GM23338 (cell line): ENCODE measurements around the gene MICA. TPM values are rescaled to one million over a fixed set of nuclear protein-coding genes. Genes with fewer than 3 reads are reported as not detected.

ENCODE experiments used
- ATAC-seq: fragments of 200-7000 bp; cut with Tn5 transposase; 3 replicates; pipeline ENCODE4 v1.9.1; 2020
- DNase-seq: peaks from one replicate; pipeline ENCODE4 v3.0.0-alpha.2; 2015; ENCODE audit warnings: low spot score
- H2AFZ ChIP-seq: fragments of 200-600 bp; sonication (generic); 2 replicates; pipeline ENCODE4 v1.8.0; 2016; ENCODE audit warnings: antibody characterized with exemption, mild to moderate bottlenecking, moderate library complexity
- H3F3A ChIP-seq: fragments of 200-600 bp; sonication (generic); replicated peaks from 2 replicates; pipeline ENCODE4 v1.8.0; 2017; ENCODE audit warnings: antibody characterized with exemption, mixed run types, low read depth
- H3K27ac ChIP-seq: fragments of 200-600 bp; sonication (generic); 2 replicates; pipeline ENCODE4 v1.6.1; 2016; ENCODE audit warnings: low read depth
- H3K27me3 ChIP-seq: fragments of 200-600 bp; sonication (generic); 2 replicates; pipeline ENCODE4 v1.8.0; 2016; ENCODE audit warnings: mild to moderate bottlenecking, mixed run types, moderate library complexity; ENCODE audit not compliant: insufficient read depth
- H3K36me3 ChIP-seq: fragments of 200-600 bp; sonication (generic); 2 replicates; pipeline ENCODE4 v1.8.0; 2016; ENCODE audit warnings: mild to moderate bottlenecking; ENCODE audit not compliant: insufficient read depth
- H3K4me1 ChIP-seq: fragments of 200-600 bp; sonication (generic); 2 replicates; pipeline ENCODE4 v1.8.0; 2016; ENCODE audit warnings: mild to moderate bottlenecking, moderate library complexity; ENCODE audit not compliant: insufficient read depth
- H3K4me2 ChIP-seq: fragments of 200-600 bp; sonication (generic); 2 replicates; pipeline ENCODE4 v1.7.1; 2017; ENCODE audit warnings: mixed run types
- H3K4me3 ChIP-seq: fragments of 200-600 bp; sonication (generic); 2 replicates; pipeline ENCODE4 v1.6.1; 2016; ENCODE audit warnings: mixed run types
- H3K79me2 ChIP-seq: fragments of 200-600 bp; sonication (generic); replicated peaks from 2 replicates; pipeline ENCODE4 v1.8.0; 2017; ENCODE audit warnings: mild to moderate bottlenecking; ENCODE audit not compliant: insufficient read depth
- H3K9me2 ChIP-seq: fragments of 200-600 bp; sonication (generic); 2 replicates; pipeline ENCODE4 v1.8.0; 2017; ENCODE audit not compliant: insufficient read depth
- H4K20me1 ChIP-seq: fragments of 200-600 bp; sonication (generic); replicated peaks from 2 replicates; pipeline ENCODE4 v1.8.0; 2017; ENCODE audit warnings: mild to moderate bottlenecking; ENCODE audit not compliant: insufficient read depth
- H3K27ac Mint-ChIP-seq: 2 replicates; pipeline ENCODE4 v1.8.0; 2020; ENCODE audit warnings: inconsistent platforms, mild to moderate bottlenecking, moderate library complexity, mixed read lengths
- H3K27me3 Mint-ChIP-seq: 3 replicates; pipeline ENCODE4 v1.8.0; 2022; ENCODE audit warnings: low read depth, mild to moderate bottlenecking, moderate library complexity, mixed read lengths, inconsistent platforms; ENCODE audit not compliant: insufficient read depth, poor library complexity
- H3K36me3 Mint-ChIP-seq: 3 replicates; pipeline ENCODE4 v1.8.0; 2021; ENCODE audit warnings: low read depth, mild to moderate bottlenecking, inconsistent platforms, moderate library complexity, mixed read lengths
- H3K4me1 Mint-ChIP-seq: 3 replicates; pipeline ENCODE4 v1.8.0; 2020; ENCODE audit warnings: mild to moderate bottlenecking, inconsistent platforms, mixed read lengths
- H3K4me3 Mint-ChIP-seq: 3 replicates; pipeline ENCODE4 v1.8.0; 2021; ENCODE audit warnings: moderate library complexity, mild to moderate bottlenecking, inconsistent platforms, mixed read lengths
- H3K9me3 Mint-ChIP-seq: 3 replicates; pipeline ENCODE4 v1.8.0; 2020; ENCODE audit warnings: moderate library complexity, mild to moderate bottlenecking, inconsistent platforms, mixed read lengths
- CREB1 ChIP-seq: fragments of 250-450 bp; sonication (Bioruptor Pico); IDR thresholded peaks from 2 replicates; pipeline ENCODE4 v1.5.0; 2020; ENCODE audit warnings: low read depth, mild to moderate bottlenecking, moderate library complexity
- EZH2 ChIP-seq: fragments of 200-600 bp; sonication (generic); IDR thresholded peaks from one replicate; pipeline ENCODE4 v1.8.0; 2017; ENCODE audit warnings: antibody characterized with exemption, mild to moderate bottlenecking, low read depth; ENCODE audit not compliant: unreplicated experiment
- EZH2phosphoT487 ChIP-seq: fragments of 200-600 bp; sonication (generic); IDR thresholded peaks from one replicate; pipeline ENCODE4 v1.8.1; 2018; ENCODE audit warnings: antibody characterized with exemption; ENCODE audit not compliant: unreplicated experiment
- JUNB ChIP-seq: IDR thresholded peaks from one replicate; pipeline ENCODE4 v1.6.1; 2016; ENCODE audit warnings: antibody characterized with exemption; ENCODE audit not compliant: unreplicated experiment
- NANOG ChIP-seq: IDR thresholded peaks from 2 replicates; pipeline ENCODE4 v1.6.1; 2016; ENCODE audit warnings: antibody characterized with exemption, borderline replicate concordance
- POLR2AphosphoS5 ChIP-seq: IDR thresholded peaks from 2 replicates; pipeline ENCODE4 v1.6.1; 2016; ENCODE audit warnings: antibody characterized with exemption, low read depth
- STAT1 ChIP-seq: IDR thresholded peaks from one replicate; pipeline ENCODE4 v1.6.1; 2016; ENCODE audit warnings: antibody characterized with exemption; ENCODE audit not compliant: unreplicated experiment
- ZNF331 ChIP-seq: fragments of 250-450 bp; sonication (Bioruptor Pico); IDR thresholded peaks from 2 replicates; pipeline ENCODE4 v1.5.0; 2020; ENCODE audit warnings: low read depth, mild to moderate bottlenecking, moderate library complexity
- polyA plus RNA-seq: library from polyadenylated mRNA; unstranded; fragments of >200 nt; fragmentation: Nextera tagmentation; extraction: Ambion mirVana; gene quantifications from 2 replicates; pipeline ENCODE4 v1.2.1, GENCODE V29; 2016
- total RNA-seq: library from RNA; depleted of rRNA; stranded (reverse); fragments of >200 nt; shearing (Covaris generic); gene quantifications from 2 replicates; pipeline ENCODE4 v1.2.3, GENCODE V29; 2014
- TF ChIP-seq, protein P1 (sequence below): IDR thresholded peaks from one replicate; pipeline ENCODE4 v1.6.1; 2018; ENCODE audit warnings: antibody characterized with exemption; ENCODE audit not compliant: unreplicated experiment
- TF ChIP-seq, protein P2 (sequence below), 2 experiments: fragments of 200-600 bp in 1 of 2; sonication (generic) in 1 of 2; conservative IDR thresholded peaks; 2 replicates each; pipeline versions ENCODE4 v1.5.1 to v1.6.1; 2016 to 2017; ENCODE audit warnings: antibody characterized with exemption in 2 of 2, low read depth in 2 of 2, mild to moderate bottlenecking in 2 of 2, moderate library complexity in 1 of 2
- TF ChIP-seq, protein P3 (sequence below): IDR thresholded peaks from 2 replicates; pipeline ENCODE4 v1.6.1; 2016; ENCODE audit warnings: antibody characterized with exemption

The MICA gene
- total and polyA plus RNA-seq, 2 experiments from 2014 or later = 13.4 to 22.7 TPM

DNA sequence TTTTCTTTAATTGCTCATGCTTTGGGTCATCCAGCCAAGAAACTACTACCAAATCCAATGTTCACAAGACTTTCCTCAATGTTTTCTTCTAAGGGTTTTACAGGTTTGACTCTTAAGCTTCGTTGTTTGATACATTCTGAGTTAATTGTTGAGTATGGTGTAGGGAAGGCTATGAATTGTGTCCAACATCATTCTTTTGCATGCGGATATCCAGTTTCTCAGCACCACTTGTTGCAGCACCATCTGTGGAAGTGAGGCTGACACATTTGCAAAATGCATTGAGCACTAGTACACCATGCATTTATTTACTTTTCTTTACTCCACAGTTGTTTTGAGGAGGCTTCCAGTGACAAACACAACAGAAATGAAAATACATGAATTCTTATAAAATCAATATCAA is 17.2 kb downstream of the MICA start (continued):
- TF ChIP-seq STAT1 = no peak
- no peak for TF ChIP-seq NANOG
- TF ChIP-seq, protein P1, sequence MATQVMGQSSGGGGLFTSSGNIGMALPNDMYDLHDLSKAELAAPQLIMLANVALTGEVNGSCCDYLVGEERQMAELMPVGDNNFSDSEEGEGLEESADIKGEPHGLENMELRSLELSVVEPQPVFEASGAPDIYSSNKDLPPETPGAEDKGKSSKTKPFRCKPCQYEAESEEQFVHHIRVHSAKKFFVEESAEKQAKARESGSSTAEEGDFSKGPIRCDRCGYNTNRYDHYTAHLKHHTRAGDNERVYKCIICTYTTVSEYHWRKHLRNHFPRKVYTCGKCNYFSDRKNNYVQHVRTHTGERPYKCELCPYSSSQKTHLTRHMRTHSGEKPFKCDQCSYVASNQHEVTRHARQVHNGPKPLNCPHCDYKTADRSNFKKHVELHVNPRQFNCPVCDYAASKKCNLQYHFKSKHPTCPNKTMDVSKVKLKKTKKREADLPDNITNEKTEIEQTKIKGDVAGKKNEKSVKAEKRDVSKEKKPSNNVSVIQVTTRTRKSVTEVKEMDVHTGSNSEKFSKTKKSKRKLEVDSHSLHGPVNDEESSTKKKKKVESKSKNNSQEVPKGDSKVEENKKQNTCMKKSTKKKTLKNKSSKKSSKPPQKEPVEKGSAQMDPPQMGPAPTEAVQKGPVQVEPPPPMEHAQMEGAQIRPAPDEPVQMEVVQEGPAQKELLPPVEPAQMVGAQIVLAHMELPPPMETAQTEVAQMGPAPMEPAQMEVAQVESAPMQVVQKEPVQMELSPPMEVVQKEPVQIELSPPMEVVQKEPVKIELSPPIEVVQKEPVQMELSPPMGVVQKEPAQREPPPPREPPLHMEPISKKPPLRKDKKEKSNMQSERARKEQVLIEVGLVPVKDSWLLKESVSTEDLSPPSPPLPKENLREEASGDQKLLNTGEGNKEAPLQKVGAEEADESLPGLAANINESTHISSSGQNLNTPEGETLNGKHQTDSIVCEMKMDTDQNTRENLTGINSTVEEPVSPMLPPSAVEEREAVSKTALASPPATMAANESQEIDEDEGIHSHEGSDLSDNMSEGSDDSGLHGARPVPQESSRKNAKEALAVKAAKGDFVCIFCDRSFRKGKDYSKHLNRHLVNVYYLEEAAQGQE = no peak

DNA sequence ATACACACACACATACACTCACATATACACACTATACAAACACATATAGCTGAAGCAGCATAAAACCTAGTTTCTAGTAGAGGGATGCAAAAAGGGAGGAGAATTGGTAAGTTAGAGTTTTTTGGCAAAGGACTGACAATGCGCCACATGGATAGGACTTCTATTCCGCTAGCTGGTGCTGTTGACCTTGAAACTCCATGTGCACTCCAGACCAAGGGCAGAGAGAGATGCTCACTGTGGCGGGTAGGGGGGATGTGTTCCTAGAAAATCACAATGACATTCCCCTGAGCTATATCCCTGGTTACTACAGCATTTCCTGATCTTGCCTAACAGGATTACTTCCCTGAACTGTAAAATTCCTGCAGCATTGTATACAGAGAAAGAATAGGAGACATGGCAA is 19.2 kb downstream of the MICA start:
- no peaks in the 10 kb centered on the region for H3K4me1 ChIP-seq
- H3K27ac ChIP-seq = no peak overlapping the region
- no peak for TF ChIP-seq POLR2AphosphoS5
- no peak for TF ChIP-seq EZH2
- TF ChIP-seq, protein P2, sequence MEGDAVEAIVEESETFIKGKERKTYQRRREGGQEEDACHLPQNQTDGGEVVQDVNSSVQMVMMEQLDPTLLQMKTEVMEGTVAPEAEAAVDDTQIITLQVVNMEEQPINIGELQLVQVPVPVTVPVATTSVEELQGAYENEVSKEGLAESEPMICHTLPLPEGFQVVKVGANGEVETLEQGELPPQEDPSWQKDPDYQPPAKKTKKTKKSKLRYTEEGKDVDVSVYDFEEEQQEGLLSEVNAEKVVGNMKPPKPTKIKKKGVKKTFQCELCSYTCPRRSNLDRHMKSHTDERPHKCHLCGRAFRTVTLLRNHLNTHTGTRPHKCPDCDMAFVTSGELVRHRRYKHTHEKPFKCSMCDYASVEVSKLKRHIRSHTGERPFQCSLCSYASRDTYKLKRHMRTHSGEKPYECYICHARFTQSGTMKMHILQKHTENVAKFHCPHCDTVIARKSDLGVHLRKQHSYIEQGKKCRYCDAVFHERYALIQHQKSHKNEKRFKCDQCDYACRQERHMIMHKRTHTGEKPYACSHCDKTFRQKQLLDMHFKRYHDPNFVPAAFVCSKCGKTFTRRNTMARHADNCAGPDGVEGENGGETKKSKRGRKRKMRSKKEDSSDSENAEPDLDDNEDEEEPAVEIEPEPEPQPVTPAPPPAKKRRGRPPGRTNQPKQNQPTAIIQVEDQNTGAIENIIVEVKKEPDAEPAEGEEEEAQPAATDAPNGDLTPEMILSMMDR (conservative IDR thresholded peaks at IDR 0.05; ENCODE audit: low read depth in 2 of 2) = no peak
- no peak for DNase-seq
- no peaks in the 10 kb centered on the region; the same call in 1 of the 2 replicates for H3K36me3 ChIP-seq
- H3K27ac Mint-ChIP-seq = no peak overlapping the region
- H4K20me1 ChIP-seq = no peaks in the 10 kb centered on the region
- H3K27me3 Mint-ChIP-seq = no peaks in the 10 kb centered on the region
- no peaks in the 10 kb centered on the region for H3K79me2 ChIP-seq
- no peaks in the 10 kb centered on the region for H3K4me1 Mint-ChIP-seq
- 0 out of 2 replicates have a peak, but pooled peaks cover 3% of the 10 kb centered on the region for H3F3A ChIP-seq
- H3K4me2 ChIP-seq = no peak overlapping the region
- H2AFZ ChIP-seq = no peak overlapping the region
- H3K9me3 Mint-ChIP-seq = no peaks in the 10 kb centered on the region
- H3K4me3 Mint-ChIP-seq = no peak overlapping the region
- H3K4me3 ChIP-seq = no peak overlapping the region
- H3K36me3 Mint-ChIP-seq = peaks cover 5% of the 10 kb centered on the region; the same call in 2 of the 3 replicates
- ATAC-seq = no peak
- no peaks in the 10 kb centered on the region for H3K9me2 ChIP-seq
- no peaks in the 10 kb centered on the region for H3K27me3 ChIP-seq

DNA sequence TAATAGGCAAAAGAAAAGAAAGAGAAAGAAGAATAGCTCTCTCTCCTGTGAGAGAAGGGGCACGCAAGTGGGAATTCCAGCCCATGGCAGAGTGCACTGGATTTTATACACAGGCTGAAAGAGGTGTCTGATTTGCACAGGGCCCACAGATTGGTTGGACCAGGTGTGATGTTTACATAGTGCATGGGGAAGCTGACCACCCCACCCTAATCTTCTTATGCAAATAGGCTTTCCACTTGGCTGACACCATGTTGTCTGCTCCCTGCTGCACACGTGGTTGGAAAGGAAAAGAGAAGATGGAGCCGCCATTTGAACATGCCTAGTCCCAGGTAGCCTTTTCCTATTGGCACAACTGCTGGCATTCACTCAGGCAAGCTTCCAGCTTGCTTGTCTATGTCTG is 20.2 kb downstream of the MICA start:
- H3K27me3 ChIP-seq = no peaks in the 10 kb centered on the region
- H4K20me1 ChIP-seq = no peaks in the 10 kb centered on the region
- H3K36me3 ChIP-seq = no peaks in the 10 kb centered on the region
- H3K9me3 Mint-ChIP-seq = no peaks in the 10 kb centered on the region
- no peak overlapping the region for H3K27ac ChIP-seq
- H3K4me3 ChIP-seq = no peak overlapping the region
- no peak overlapping the region for H3K4me3 Mint-ChIP-seq
- no peak overlapping the region for H2AFZ ChIP-seq
- no peaks in the 10 kb centered on the region for H3K4me1 Mint-ChIP-seq
- no peaks in the 10 kb centered on the region for H3K79me2 ChIP-seq
- no peaks in the 10 kb centered on the region for H3K27me3 Mint-ChIP-seq
- H3K4me1 ChIP-seq = no peaks in the 10 kb centered on the region
- DNase-seq (no peak), ATAC-seq (no peak)
- no peaks in the 10 kb centered on the region for H3K9me2 ChIP-seq
- no peaks in the 10 kb centered on the region for H3K36me3 Mint-ChIP-seq
- H3K27ac Mint-ChIP-seq = no peak overlapping the region
- H3F3A ChIP-seq = 0 out of 2 replicates have a peak, but pooled peaks cover 3% of the 10 kb centered on the region
- no peak overlapping the region for H3K4me2 ChIP-seq
- TF ChIP-seq, protein P3, sequence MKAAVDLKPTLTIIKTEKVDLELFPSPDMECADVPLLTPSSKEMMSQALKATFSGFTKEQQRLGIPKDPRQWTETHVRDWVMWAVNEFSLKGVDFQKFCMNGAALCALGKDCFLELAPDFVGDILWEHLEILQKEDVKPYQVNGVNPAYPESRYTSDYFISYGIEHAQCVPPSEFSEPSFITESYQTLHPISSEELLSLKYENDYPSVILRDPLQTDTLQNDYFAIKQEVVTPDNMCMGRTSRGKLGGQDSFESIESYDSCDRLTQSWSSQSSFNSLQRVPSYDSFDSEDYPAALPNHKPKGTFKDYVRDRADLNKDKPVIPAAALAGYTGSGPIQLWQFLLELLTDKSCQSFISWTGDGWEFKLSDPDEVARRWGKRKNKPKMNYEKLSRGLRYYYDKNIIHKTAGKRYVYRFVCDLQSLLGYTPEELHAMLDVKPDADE = no peak
- TF ChIP-seq POLR2AphosphoS5 = no peak
- TF ChIP-seq EZH2 = no peak
- no peak for TF ChIP-seq JUNB
- TF ChIP-seq, protein P2 (conservative IDR thresholded peaks at IDR 0.05; ENCODE audit: low read depth in 2 of 2) = no peak
- no peak for TF ChIP-seq CREB1 (CRISPR knock-in tag)
- TF ChIP-seq EZH2phosphoT487 = no peak
- TF ChIP-seq ZNF331 = no peak
